HepG2 (cell line): Measurements from ENCODE around the gene CCDC177. TPM values are rescaled to one million over a fixed set of nuclear protein-coding genes. Genes with fewer than 3 reads are reported as not detected.

Experiments used
- ATAC-seq: fragments of 200-7000 bp; cut with Tn5 transposase; 3 replicates; pipeline ENCODE4 v1.9.1; 2020; ENCODE audit warnings: mild to moderate bottlenecking, moderate library complexity
- BruUV-seq: library from RNA; stranded (reverse); fragments of 400-500 nt; replicated peaks from 2 replicates; lab custom pipeline; 2021; lab: Mats Ljungman, UMichigan
- CTCF ChIA-PET: fragments of 300-600 bp; formaldehyde crosslinking; extraction: SDS; loops from one replicate; lab custom pipeline; 2021; ENCODE audit warnings: low total read pairs, inconsistent platforms, low intra/inter-chr PET ratio; lab: Yijun Ruan, JAX
- POLR2A ChIA-PET: fragments of 350-600 bp; sonication (Branson Sonifier 250); formaldehyde crosslinking; loops from one replicate; lab custom pipeline; 2020; ENCODE audit warnings: antibody characterized with exemption, inconsistent platforms; lab: Yijun Ruan, JAX
- DNase-seq: peaks from one replicate; pipeline ENCODE4 v3.0.0-alpha.2; 2015; ENCODE audit warnings: low spot score
- FAIRE-seq: peaks from 3 replicates; lab custom pipeline; 2011; peaks lifted over from hg19 to GRCh38; lab: Jason Lieb, UNC
- H2AFZ ChIP-seq: one replicate; pipeline ENCODE4 v1.6.1; 2011; ENCODE audit warnings: low read length, inconsistent platforms
- H3K27ac ChIP-seq: fragments of 300-600 bp; 3 replicates; pipeline ENCODE4 v1.8.0; 2011; ENCODE audit warnings: mixed run types, mild to moderate bottlenecking, mixed read lengths, low read length, inconsistent platforms; ENCODE audit not compliant: insufficient read depth; ENCODE audit errors: extremely low read length
- H3K27me3 ChIP-seq, 2 experiments: fragments of 200-600 bp in 1 of 2; 2 replicates in 1 of 2; 3 replicates in 1 of 2; pipeline versions ENCODE4 v1.6.0 to v1.8.0; 2011; ENCODE audit warnings: low read length in 2 of 2, mild to moderate bottlenecking in 2 of 2, moderate library complexity in 2 of 2, inconsistent platforms in 1 of 2; ENCODE audit not compliant: insufficient read depth in 2 of 2, control insufficient read depth in 1 of 2
- H3K36me3 ChIP-seq, 2 experiments: fragments of 200-600 bp in 1 of 2; replicated peaks in 1 of 2; 2 replicates in 1 of 2; 3 replicates in 1 of 2; pipeline versions ENCODE4 v1.5.1 to v1.8.0; 2011; ENCODE audit warnings: low read length in 2 of 2, inconsistent platforms in 1 of 2; ENCODE audit not compliant: insufficient read depth in 2 of 2, control insufficient read depth in 1 of 2
- H3K4me1 ChIP-seq: 2 replicates; pipeline ENCODE4 v1.5.1; 2012; ENCODE audit warnings: low read length, inconsistent platforms; ENCODE audit not compliant: insufficient read depth
- H3K4me2 ChIP-seq: 2 replicates; pipeline ENCODE4 v1.6.0; 2011; ENCODE audit warnings: low read depth, low read length, inconsistent platforms
- H3K4me3 ChIP-seq, 3 experiments: fragments of 200-600 bp in 1 of 3; sonication (generic), shearing (Covaris generic) in 1 of 3; replicated peaks in 1 of 3; 2 replicates each; pipeline ENCODE4 v1.5.1; 2011 to 2016; ENCODE audit warnings: low read length in 3 of 3, inconsistent platforms in 2 of 3, low read depth in 2 of 3, mild to moderate bottlenecking in 2 of 3, control low read depth in 1 of 3, mixed read lengths in 1 of 3; ENCODE audit not compliant: insufficient read depth in 1 of 3
- H3K79me2 ChIP-seq: one replicate; pipeline ENCODE4 v1.6.1; 2011; ENCODE audit warnings: low read length, inconsistent platforms; ENCODE audit not compliant: insufficient read depth
- H3K9ac ChIP-seq: 2 replicates; pipeline ENCODE4 v1.6.0; 2011; ENCODE audit warnings: mild to moderate bottlenecking, low read depth, low read length, inconsistent platforms; ENCODE audit not compliant: insufficient read depth
- H3K9me3 ChIP-seq: 2 replicates; pipeline ENCODE4 v1.5.1; 2012; ENCODE audit warnings: mild to moderate bottlenecking, low read length
- H4K20me1 ChIP-seq: 2 replicates; pipeline ENCODE4 v1.6.0; 2011; ENCODE audit warnings: inconsistent platforms, mild to moderate bottlenecking, low read length, moderate library complexity; ENCODE audit not compliant: insufficient read depth
- EED ChIP-seq: sonication (generic); formaldehyde crosslinking; IDR thresholded peaks from 2 replicates; pipeline ENCODE4 v1.5.0; 2020; ENCODE audit warnings: mild to moderate bottlenecking, missing genetic modification reagents
- EP300 ChIP-seq, 3 experiments: sonication (generic) in 1 of 3; formaldehyde crosslinking in 1 of 3; IDR thresholded peaks; 2 replicates each; pipeline versions ENCODE4 v1.5.1 to v1.6.1; 2011 to 2020; ENCODE audit warnings: low read depth in 2 of 3, low read length in 2 of 3, borderline replicate concordance in 1 of 3, improper control_type of control experiment in 1 of 3, mild to moderate bottlenecking in 1 of 3, missing genetic modification reagents in 1 of 3, moderate library complexity in 1 of 3
- FOXP1 ChIP-seq, 2 experiments: fragments of 450-650 bp in 1 of 2; IDR thresholded peaks; 2 replicates each; pipeline ENCODE4 v1.6.1; 2017 to 2018; ENCODE audit warnings: antibody characterized with exemption in 1 of 2
- NAIF1 ChIP-seq: sonication (generic); formaldehyde crosslinking; IDR thresholded peaks from 2 replicates; pipeline ENCODE4 v1.5.0; 2020; ENCODE audit warnings: mild to moderate bottlenecking, missing genetic modification reagents, borderline replicate concordance
- NFRKB ChIP-seq: fragments of 450-650 bp; IDR thresholded peaks from 2 replicates; pipeline ENCODE4 v1.6.1; 2017
- PAX8 ChIP-seq: sonication (generic); formaldehyde crosslinking; IDR thresholded peaks from 2 replicates; pipeline ENCODE4 v1.8.0; 2022; ENCODE audit warnings: mild to moderate bottlenecking, missing genetic modification reagents, borderline replicate concordance
- RBM39 ChIP-seq: fragments of 200-400 bp; formaldehyde crosslinking; IDR thresholded peaks from one replicate; pipeline ENCODE4 v1.6.1; 2018; ENCODE audit warnings: antibody characterized with exemption, mild to moderate bottlenecking, low read depth, low read length; ENCODE audit not compliant: poor library complexity, severe bottlenecking
- RFX5 ChIP-seq: IDR thresholded peaks from 2 replicates; pipeline ENCODE4 v1.6.1; 2011; ENCODE audit warnings: low read depth, low read length, improper control_type of control experiment
- SRY ChIP-seq: sonication (generic); formaldehyde crosslinking; IDR thresholded peaks from 2 replicates; pipeline ENCODE4 v1.8.0; 2022; ENCODE audit warnings: mild to moderate bottlenecking, missing genetic modification reagents
- WIZ ChIP-seq: sonication (generic); formaldehyde crosslinking; IDR thresholded peaks from 2 replicates; pipeline ENCODE4 v1.5.1; 2020; ENCODE audit warnings: mild to moderate bottlenecking, missing genetic modification reagents
- ZNF224 ChIP-seq: sonication (generic); formaldehyde crosslinking; IDR thresholded peaks from 2 replicates; pipeline ENCODE4 v1.5.0; 2020; ENCODE audit warnings: mild to moderate bottlenecking, missing genetic modification reagents
- ZNF30 ChIP-seq: sonication (generic); formaldehyde crosslinking; IDR thresholded peaks from 2 replicates; pipeline ENCODE4 v1.5.0; 2020; ENCODE audit warnings: mild to moderate bottlenecking, missing genetic modification reagents
- ZNF343 ChIP-seq: sonication (generic); formaldehyde crosslinking; IDR thresholded peaks from 2 replicates; pipeline ENCODE4 v1.4.0; 2020; ENCODE audit warnings: mild to moderate bottlenecking, missing genetic modification reagents
- ZNF460 ChIP-seq: sonication (generic); formaldehyde crosslinking; IDR thresholded peaks from 2 replicates; pipeline ENCODE4 v1.5.1; 2020; ENCODE audit warnings: missing genetic modification reagents, mild to moderate bottlenecking, borderline replicate concordance
- ZNF496 ChIP-seq: sonication (generic); formaldehyde crosslinking; IDR thresholded peaks from 2 replicates; pipeline ENCODE4 v1.8.1; 2023; ENCODE audit warnings: mild to moderate bottlenecking, moderate library complexity, missing genetic modification reagents; ENCODE audit not compliant: insufficient replicate concordance
- WGBS: methylation state at CpG from one replicate; pipeline ENCODE4 v1.1.6; 2017; ENCODE audit warnings: low lambda C conversion rate; 5-methylcytosine and 5-hydroxymethylcytosine counted together
- in situ Hi-C: cut with HindIII; loops from 2 replicates; pipeline ENCODE4 v1.10.0; 2017; ENCODE audit warnings: low pct_unique_long_range_greater_than_20kb; ENCODE audit not compliant: extremely low pct_ligation_motif_present
- intact Hi-C: fragments of 100-400 bp; cut with micrococcal nuclease; formaldehyde crosslinking; loops from one replicate; pipeline ENCODE4 v1.10.0; 2022; ENCODE audit not compliant: unreplicated experiment
- polyA plus RNA-seq, 8 experiments: library from polyadenylated mRNA; depleted of rRNA in 3 of 8; stranded (reverse) in 7 of 8; unstranded in 1 of 8; fragments of >200 nt; fragmentation: Illumina TruSeq in 4 of 8; extraction: Trizol in 4 of 8; gene quantifications; 2 replicates each; pipeline versions ENCODE4 v1.2.1 to v1.2.3, GENCODE V29; 2011 to 2016; ENCODE audit warnings: low read depth in 4 of 8, missing spikeins in 1 of 8, mixed read lengths in 1 of 8; ENCODE audit not compliant: insufficient read depth in 1 of 8
- total RNA-seq, 5 experiments: library from RNA; depleted of rRNA; stranded (reverse); fragments of >200 nt; fragmentation: Illumina TruSeq; extraction: Trizol; gene quantifications; 2 replicates each; pipeline ENCODE4 v1.2.3, GENCODE V29; 2016; ENCODE audit warnings: low read depth in 1 of 5
- TF ChIP-seq, protein P1 (sequence below): sonication (generic); formaldehyde crosslinking; IDR thresholded peaks from 2 replicates; pipeline ENCODE4 v1.8.1; 2022; ENCODE audit warnings: low read depth, mild to moderate bottlenecking, missing genetic modification reagents
- TF ChIP-seq, protein P2 (sequence below): sonication (generic); formaldehyde crosslinking; IDR thresholded peaks from 2 replicates; pipeline ENCODE4 v1.4.0; 2020; ENCODE audit warnings: missing genetic modification reagents, borderline replicate concordance
- TF ChIP-seq, protein P3 (sequence below): sonication (generic); formaldehyde crosslinking; IDR thresholded peaks from 2 replicates; pipeline ENCODE4 v1.5.1; 2020; ENCODE audit warnings: missing genetic modification reagents, mild to moderate bottlenecking, borderline replicate concordance
- TF ChIP-seq, protein P4 (sequence below): sonication (generic); formaldehyde crosslinking; IDR thresholded peaks from 2 replicates; pipeline ENCODE4 v1.4.0; 2020; ENCODE audit warnings: missing genetic modification reagents

Gene CCDC177
- total and polyA plus RNA-seq, 2 of the 13 experiments (the other 11 are each of a cell fraction or from before 2014, with no cell fraction given): not detected

DNA sequence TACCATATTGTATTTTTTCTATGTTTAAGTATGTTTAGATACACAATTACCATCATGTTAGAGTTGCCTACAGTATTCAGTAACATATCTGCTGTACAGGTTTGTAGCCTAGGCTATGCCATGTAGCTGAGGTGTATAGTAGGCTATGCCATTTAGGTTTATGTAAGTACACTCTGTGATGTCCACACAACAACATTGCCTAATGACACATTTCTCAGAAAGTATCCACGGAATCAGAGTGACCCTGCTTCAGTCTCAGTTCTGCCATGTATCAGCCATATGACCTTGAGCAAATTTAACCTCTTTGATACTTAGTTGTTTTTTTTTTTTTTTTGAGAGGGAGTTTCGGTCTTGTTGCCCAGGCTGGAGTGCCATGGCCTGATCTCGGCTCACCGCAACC is 49.5 kb upstream of the CCDC177 start:
- CTCF ChIA-PET: no interaction called here
- H3K27me3 ChIP-seq: no peaks in the 10 kb centered on the region
- in situ Hi-C loops (no loop called here), intact Hi-C loops (no loop called here)
- FAIRE-seq (no peak), DNase-seq (no peak), ATAC-seq (no peak)
- H3K9me3 ChIP-seq: no peaks in the 10 kb centered on the region
- POLR2A ChIA-PET: no interaction called here
- H3K9ac ChIP-seq: no peak overlapping the region
- 93% methylated on average over 4 of the region's 4 CpGs for WGBS
- H3K27ac ChIP-seq: no peak overlapping the region
- no TSS peak for BruUV-seq
- peaks cover 35% of the 10 kb centered on the region for H3K4me1 ChIP-seq
- no peak overlapping the region for H3K4me2 ChIP-seq
- peaks cover 24% of the 10 kb centered on the region for H3K79me2 ChIP-seq
- no peak overlapping the region for H2AFZ ChIP-seq
- H3K36me3 ChIP-seq: no peaks in the 10 kb centered on the region; a peak in 1 of 5 replicates
- H3K4me3 ChIP-seq: no peak overlapping the region
- TF ChIP-seq ZNF496 (CRISPR knock-in tag) (no peak), FOXP1 (IDR thresholded peaks at IDR 0.05) (no peak), FOXP1 (CRISPR knock-in tag; IDR thresholded peaks at IDR 0.05) (no peak), WIZ (CRISPR knock-in tag) (no peak), NAIF1 (no peak), PAX8 (CRISPR knock-in tag) (no peak), RFX5 (no peak), ZNF343 (CRISPR knock-in tag) (no peak), NFRKB (no peak), EP300 (IDR thresholded peaks at IDR 0.05; ENCODE audit: low read depth in 2 of 2, low read length in 2 of 2) (no peak), EP300 (CRISPR knock-in tag; IDR thresholded peaks at IDR 0.05; ENCODE audit: borderline replicate concordance) (no peak), ZNF224 (CRISPR knock-in tag) (no peak), EED (no peak), RBM39 (no peak), ZNF30 (CRISPR knock-in tag) (no peak), SRY (CRISPR knock-in tag) (no peak), ZNF460 (CRISPR knock-in tag) (no peak)
- TF ChIP-seq, protein P1, sequence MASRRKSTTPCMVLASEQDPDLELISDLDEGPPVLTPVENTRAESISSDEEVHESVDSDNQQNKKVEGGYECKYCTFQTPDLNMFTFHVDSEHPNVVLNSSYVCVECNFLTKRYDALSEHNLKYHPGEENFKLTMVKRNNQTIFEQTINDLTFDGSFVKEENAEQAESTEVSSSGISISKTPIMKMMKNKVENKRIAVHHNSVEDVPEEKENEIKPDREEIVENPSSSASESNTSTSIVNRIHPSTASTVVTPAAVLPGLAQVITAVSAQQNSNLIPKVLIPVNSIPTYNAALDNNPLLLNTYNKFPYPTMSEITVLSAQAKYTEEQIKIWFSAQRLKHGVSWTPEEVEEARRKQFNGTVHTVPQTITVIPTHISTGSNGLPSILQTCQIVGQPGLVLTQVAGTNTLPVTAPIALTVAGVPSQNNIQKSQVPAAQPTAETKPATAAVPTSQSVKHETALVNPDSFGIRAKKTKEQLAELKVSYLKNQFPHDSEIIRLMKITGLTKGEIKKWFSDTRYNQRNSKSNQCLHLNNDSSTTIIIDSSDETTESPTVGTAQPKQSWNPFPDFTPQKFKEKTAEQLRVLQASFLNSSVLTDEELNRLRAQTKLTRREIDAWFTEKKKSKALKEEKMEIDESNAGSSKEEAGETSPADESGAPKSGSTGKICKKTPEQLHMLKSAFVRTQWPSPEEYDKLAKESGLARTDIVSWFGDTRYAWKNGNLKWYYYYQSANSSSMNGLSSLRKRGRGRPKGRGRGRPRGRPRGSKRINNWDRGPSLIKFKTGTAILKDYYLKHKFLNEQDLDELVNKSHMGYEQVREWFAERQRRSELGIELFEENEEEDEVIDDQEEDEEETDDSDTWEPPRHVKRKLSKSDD: no peak
- TF ChIP-seq, protein P2, sequence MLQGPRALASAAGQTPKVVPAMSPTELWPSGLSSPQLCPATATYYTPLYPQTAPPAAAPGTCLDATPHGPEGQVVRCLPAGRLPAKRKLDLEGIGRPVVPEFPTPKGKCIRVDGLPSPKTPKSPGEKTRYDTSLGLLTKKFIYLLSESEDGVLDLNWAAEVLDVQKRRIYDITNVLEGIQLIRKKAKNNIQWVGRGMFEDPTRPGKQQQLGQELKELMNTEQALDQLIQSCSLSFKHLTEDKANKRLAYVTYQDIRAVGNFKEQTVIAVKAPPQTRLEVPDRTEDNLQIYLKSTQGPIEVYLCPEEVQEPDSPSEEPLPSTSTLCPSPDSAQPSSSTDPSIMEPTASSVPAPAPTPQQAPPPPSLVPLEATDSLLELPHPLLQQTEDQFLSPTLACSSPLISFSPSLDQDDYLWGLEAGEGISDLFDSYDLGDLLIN (CRISPR knock-in tag): no peak
- TF ChIP-seq, protein P3, sequence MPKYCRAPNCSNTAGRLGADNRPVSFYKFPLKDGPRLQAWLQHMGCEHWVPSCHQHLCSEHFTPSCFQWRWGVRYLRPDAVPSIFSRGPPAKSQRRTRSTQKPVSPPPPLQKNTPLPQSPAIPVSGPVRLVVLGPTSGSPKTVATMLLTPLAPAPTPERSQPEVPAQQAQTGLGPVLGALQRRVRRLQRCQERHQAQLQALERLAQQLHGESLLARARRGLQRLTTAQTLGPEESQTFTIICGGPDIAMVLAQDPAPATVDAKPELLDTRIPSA (CRISPR knock-in tag): no peak
- TF ChIP-seq, protein P4, sequence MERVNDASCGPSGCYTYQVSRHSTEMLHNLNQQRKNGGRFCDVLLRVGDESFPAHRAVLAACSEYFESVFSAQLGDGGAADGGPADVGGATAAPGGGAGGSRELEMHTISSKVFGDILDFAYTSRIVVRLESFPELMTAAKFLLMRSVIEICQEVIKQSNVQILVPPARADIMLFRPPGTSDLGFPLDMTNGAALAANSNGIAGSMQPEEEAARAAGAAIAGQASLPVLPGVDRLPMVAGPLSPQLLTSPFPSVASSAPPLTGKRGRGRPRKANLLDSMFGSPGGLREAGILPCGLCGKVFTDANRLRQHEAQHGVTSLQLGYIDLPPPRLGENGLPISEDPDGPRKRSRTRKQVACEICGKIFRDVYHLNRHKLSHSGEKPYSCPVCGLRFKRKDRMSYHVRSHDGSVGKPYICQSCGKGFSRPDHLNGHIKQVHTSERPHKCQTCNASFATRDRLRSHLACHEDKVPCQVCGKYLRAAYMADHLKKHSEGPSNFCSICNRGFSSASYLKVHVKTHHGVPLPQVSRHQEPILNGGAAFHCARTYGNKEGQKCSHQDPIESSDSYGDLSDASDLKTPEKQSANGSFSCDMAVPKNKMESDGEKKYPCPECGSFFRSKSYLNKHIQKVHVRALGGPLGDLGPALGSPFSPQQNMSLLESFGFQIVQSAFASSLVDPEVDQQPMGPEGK (CRISPR knock-in tag): no peak
- H4K20me1 ChIP-seq: no peaks in the 10 kb centered on the region
